ENCODE results near the gene APOC3. TPM values are rescaled to one million over a fixed set of nuclear protein-coding genes. Genes with fewer than 3 reads are reported as not detected.

The APOC3 gene
- total RNA-seq (not detected), polyA plus RNA-seq (ENCODE audit: insufficient read length in 6 of 6) (1 to 10 TPM in 2 of 6 donors, under 1 TPM in 3, not detected in 1; 0.32 to 2.1 (median 0.62) TPM)
- long read RNA-seq, donor 1, transcript APOC3-201 (4 exons, 550 nt) = major isoform, 9 of 97 reads
- long read RNA-seq, donor 1, partial matches to known transcripts = 73 of 97 reads
- long read RNA-seq, donor 1, other reads (novel, unspliced or antisense) = 15 of 97 reads
- long read RNA-seq, donor 2, transcript APOC3-201 (4 exons, 550 nt) = major isoform, 21 of 25 reads
- long read RNA-seq, donor 2, partial matches to known transcripts = 0 of 25 reads
- long read RNA-seq, donor 2, other reads (novel, unspliced or antisense) = 0 of 25 reads
- long read RNA-seq, donor 3 = 0 reads
- long read RNA-seq, donor 4 = 0 reads
- long read RNA-seq, donor 5 = 0 reads
- long read RNA-seq, donor 6, partial matches to known transcripts = 0 of 4 reads
- long read RNA-seq, donor 6, other reads (novel, unspliced or antisense) = 0 of 4 reads
- long read RNA-seq, donor 7 = 0 reads
- long read RNA-seq, donor 8, partial matches to known transcripts = 0 of 1 reads
- long read RNA-seq, donor 8, other reads (novel, unspliced or antisense) = 0 of 1 reads
- long read RNA-seq, donor 9, partial matches to known transcripts = 0 of 1 reads
- long read RNA-seq, donor 9, other reads (novel, unspliced or antisense) = 0 of 1 reads
- long read RNA-seq, donor 10 = 0 reads
- long read RNA-seq, donor 11, partial matches to known transcripts = 0 of 28 reads
- long read RNA-seq, donor 11, other reads (novel, unspliced or antisense) = 27 of 28 reads
- long read RNA-seq, donor 12 = 0 reads

GRCh38 chr11:116829525-116830183 is at the start of gene APOC3:
APOC3 (plus strand) TSS chr11:116829907; CDS start chr11:116830583, 676 bp downstream.
- no peak within 1 kb of the TSS for H3K4me3 ChIP-seq
- no peak for TF ChIP-seq CTCF (IDR thresholded peaks at IDR 0.05)
- intact Hi-C loops (cut with DNase I) = no loop called here
- no peaks in the 10 kb centered on the region for H3K27me3 ChIP-seq
- H3K9me3 ChIP-seq = no peaks in the 10 kb centered on the region
- peak in 1 of 4 donors; percentile 37 for DNase-seq
- no peaks in the 10 kb centered on the region for H3K36me3 ChIP-seq
- H3K27ac ChIP-seq = no peak within 1 kb of the TSS
- ATAC-seq = no peak
- peaks cover 0 to 5% of the 10 kb centered on the region in 2 donors for H3K4me1 ChIP-seq

- Histone ChIP-seq H3K27ac (no peak overlapping the region), H3K36me3 (peaks cover 0 to 88% of the 10 kb centered on the region in 2 donors), H3K4me1 (peaks cover 7 to 18% of the 10 kb centered on the region in 2 donors), H3K27me3 (no peaks in the 10 kb centered on the region), H3K9me3 (no peaks in the 10 kb centered on the region), H3K4me3 (no peak overlapping the region)
- ATAC-seq (no peak), DNase-seq (no peak)
- no peak for TF ChIP-seq CTCF (IDR thresholded peaks at IDR 0.05)
- intact Hi-C loops (cut with DNase I) = no loop called here
Measured at GRCh38 chr11:116782728-116783127, 47.0 kb upstream of the APOC3 start.

GRCh38 chr11:116786326-116786725 is 43.4 kb upstream of the APOC3 start:
- no peaks in the 10 kb centered on the region for H3K27me3 ChIP-seq
- no peak for TF ChIP-seq CTCF (IDR thresholded peaks at IDR 0.05)
- H3K9me3 ChIP-seq = no peaks in the 10 kb centered on the region
- peak overlapping the region in 1 of 2 donors; percentile 71 for H3K4me3 ChIP-seq
- H3K36me3 ChIP-seq = peaks cover 0 to 52% of the 10 kb centered on the region in 2 donors
- H3K4me1 ChIP-seq = peaks cover 10 to 24% of the 10 kb centered on the region in 2 donors
- DNase-seq = no peak
- H3K27ac ChIP-seq = no peak overlapping the region
- intact Hi-C loops (cut with DNase I) = no loop called here
- no peak for ATAC-seq

GRCh38 chr11:116786966-116787365 is 42.7 kb upstream of the APOC3 start:
- H3K4me3 ChIP-seq = peak overlapping the region; percentile 71 to 100

More at GRCh38 chr11:116786966-116787365, 42.7 kb upstream of the APOC3 start:
- no peak overlapping the region for H3K27ac ChIP-seq
- no peak for TF ChIP-seq CTCF (IDR thresholded peaks at IDR 0.05)
- DNase-seq (no peak), ATAC-seq (no peak)
- intact Hi-C loops (cut with DNase I) = no loop called here
- H3K4me1 ChIP-seq = peaks cover 13 to 30% of the 10 kb centered on the region in 2 donors
- H3K27me3 ChIP-seq = no peaks in the 10 kb centered on the region
- H3K9me3 ChIP-seq = no peaks in the 10 kb centered on the region
- H3K36me3 ChIP-seq = peaks cover 0 to 46% of the 10 kb centered on the region in 2 donors

Measured in left lung (tissue), 14 donors.